Measurements from ENCODE around the gene CD209. TPM values are rescaled to one million over a fixed set of nuclear protein-coding genes. Genes with fewer than 3 reads are reported as not detected.

The CD209 gene
- total and polyA plus RNA-seq, 2 of the 8 experiments (the other 6 are each of a cell fraction or from before 2014, with no cell fraction given) = 0.05 to 0.22 TPM

DNA sequence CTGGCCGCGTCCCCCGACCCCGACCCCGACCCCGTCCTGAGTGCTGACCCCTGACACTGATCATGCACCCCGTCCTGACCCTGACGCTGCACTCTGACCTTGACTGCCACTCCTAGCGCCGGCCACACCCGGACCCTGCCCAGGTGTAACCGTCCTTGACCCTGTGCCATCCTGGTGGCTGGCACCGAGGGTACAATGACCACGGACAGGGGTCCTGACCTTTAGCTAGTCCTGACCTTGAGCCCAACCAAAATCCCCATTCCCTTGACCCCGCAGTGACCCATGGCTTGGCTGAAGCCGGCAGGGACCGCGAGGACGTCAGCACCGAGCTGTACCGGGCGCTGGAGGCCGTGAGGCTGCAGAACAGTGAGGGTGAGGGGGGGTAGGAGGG is 41.6 kb upstream of the CD209 start:
- Histone ChIP-seq H3K36me3 (ENCODE audit: control insufficient read depth in 2 of 4, insufficient read depth in 4 of 4, low read length in 3 of 4) (no peaks in the 10 kb centered on the region), H3K27ac (ENCODE audit: low read depth, low read length) (no peak overlapping the region), H2BK15ac (ENCODE audit: low read length) (0 out of 2 replicates have a peak overlapping the region, but pooled peaks have one; percentile 8), H4K20me1 (replicated peaks in 1 of 2; ENCODE audit: control insufficient read depth in 1 of 2, insufficient read depth in 2 of 2, low read length in 2 of 2) (peaks cover 0 to 2% of the 10 kb centered on the region in 2 experiments), H2AFZ (ENCODE audit: low read length) (peak overlapping the region; percentile 17; the same call in 1 of the 2 replicates), H4K5ac (ENCODE audit: insufficient read length, low read depth, low read length) (peak overlapping the region; percentile 5), H3K9me3 (ENCODE audit: insufficient read depth in 2 of 2, low read depth in 1 of 2, low read length in 1 of 2) (no peaks in the 10 kb centered on the region), H3K27me3 (replicated peaks in 1 of 4; ENCODE audit: control insufficient read depth in 3 of 4, extremely low read depth in 1 of 4, insufficient read depth in 3 of 4, low read length in 3 of 4) (peaks cover 13 to 35% (median 29%) of the 10 kb centered on the region in 4 experiments), H3K14ac (ENCODE audit: insufficient read length) (no peak overlapping the region), H2BK5ac (ENCODE audit: low read depth, low read length) (no peak overlapping the region; the same call in 1 of the 2 replicates), H2BK20ac (ENCODE audit: low read length) (no peak overlapping the region), H2AK5ac (ENCODE audit: low read depth, low read length) (no peak overlapping the region), H3K23me2 (ENCODE audit: low read depth, low read length) (peaks cover 15% of the 10 kb centered on the region), H3K18ac (ENCODE audit: extremely low read depth, low read length) (no peak overlapping the region), H3K4me1 (replicated peaks in 1 of 4; ENCODE audit: control insufficient read depth in 3 of 4, insufficient read depth in 4 of 4, low read length in 3 of 4) (peaks cover 0 to 19% (median 12%) of the 10 kb centered on the region in 4 experiments; a peak in 6 of 7 replicates), H3K4ac (replicated peaks; ENCODE audit: insufficient read length, low read depth, low read length) (no peak overlapping the region), H4K91ac (replicated peaks; ENCODE audit: insufficient read length, low read length) (no peak overlapping the region), H2BK12ac (ENCODE audit: low read depth, low read length) (no peak overlapping the region), H2BK120ac (replicated peaks; ENCODE audit: low read depth, low read length) (no peak overlapping the region), H3K79me2 (ENCODE audit: control insufficient read depth in 1 of 2, insufficient read depth in 2 of 2, low read length in 2 of 2) (no peaks in the 10 kb centered on the region), H3K4me3 (ENCODE audit: extremely low read depth in 1 of 4, insufficient read depth in 2 of 4, low read depth in 3 of 4, low read length in 4 of 4) (peak overlapping the region; percentile 23 to 62 (median 47)), H3K79me1 (ENCODE audit: low read depth, low read length) (no peaks in the 10 kb centered on the region), H3K4me2 (ENCODE audit: insufficient read depth in 1 of 2, low read depth in 2 of 2, low read length in 2 of 2) (peak overlapping the region; percentile 87 to 99), H3K23ac (ENCODE audit: insufficient read length) (no peak overlapping the region), H4K8ac (ENCODE audit: extremely low read depth, insufficient read depth, low read length) (peak overlapping the region; percentile 79; the same call in 1 of the 2 replicates), H3K9ac (replicated peaks in 1 of 4; ENCODE audit: extremely low read depth in 1 of 4, low read depth in 3 of 4, low read length in 3 of 4) (no peak overlapping the region; a peak in 1 of 7 replicates), H3K56ac (replicated peaks; ENCODE audit: insufficient read length, low read depth, low read length) (no peak overlapping the region)
- DNase-seq (ENCODE audit: low read depth in 1 of 2, low spot score in 2 of 2) (peak in 1 of 2 experiments; percentile 66), FAIRE-seq (no peak)
- CTCF ChIA-PET (ENCODE audit: partially characterized antibody) = interaction anchor here (0.6 to 1.4 kb wide), 4 partner anchors 11 to 63 kb away, joined by 3 to 5 read pairs (median 4); no protein-coding TSS in a partner anchor
- POLR2A ChIA-PET (ENCODE audit: partially characterized antibody) = interaction anchor here (0.6 to 4.0 kb wide), 2 partner anchors 11 to 280 kb away, joined by 3 to 13 read pairs; no protein-coding TSS in a partner anchor
- TF ChIP-seq SUZ12 (IDR thresholded peaks at IDR 0.05; ENCODE audit: low read length) (peak; percentile 33; the same call in 1 of the 2 replicates), POLR2AphosphoS5 (IDR thresholded peaks at IDR 0.05; ENCODE audit: low read depth, low read length) (no peak), POLR2A (IDR thresholded peaks at IDR 0.05; ENCODE audit: control extremely low read depth in 1 of 2, low read depth in 2 of 2, low read length in 2 of 2) (no peak)
- WGBS, 2 experiments (ENCODE audit: extremely low coverage in 1 of 2, insufficient coverage in 1 of 2, insufficient read length in 1 of 2, insufficient replicate concordance in 2 of 2, low coverage in 1 of 2, low lambda C conversion rate in 2 of 2, missing lambda C conversion rate in 1 of 2) = 5% methylated on average over 18 of the region's 23 CpGs; no CpG with 5 or more reads in 1 of the 2 experiments

Measured in H1 (cell line).